ENCODE measurements around the gene PLIN3.

DNA sequence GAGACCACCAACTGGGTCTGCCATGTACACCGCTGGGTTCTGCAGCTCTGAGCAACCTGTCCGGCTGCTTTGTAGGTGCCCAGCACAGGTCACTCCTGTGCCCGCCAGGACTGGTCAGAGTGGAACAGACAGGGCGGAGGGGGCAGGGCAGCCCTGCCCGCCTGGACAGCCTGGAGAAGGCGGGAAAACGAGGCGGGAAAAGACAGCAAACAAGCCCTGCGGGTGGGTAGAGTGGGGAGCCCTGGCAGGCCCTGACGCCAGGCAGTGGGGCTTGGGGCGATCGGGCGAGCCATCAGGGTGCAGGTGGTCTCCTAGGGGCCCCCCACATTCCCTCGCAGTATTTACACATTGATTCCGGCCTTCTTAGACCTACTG, 41.3 kb upstream of the PLIN3 start:
- TF ChIP-seq, protein P1, sequence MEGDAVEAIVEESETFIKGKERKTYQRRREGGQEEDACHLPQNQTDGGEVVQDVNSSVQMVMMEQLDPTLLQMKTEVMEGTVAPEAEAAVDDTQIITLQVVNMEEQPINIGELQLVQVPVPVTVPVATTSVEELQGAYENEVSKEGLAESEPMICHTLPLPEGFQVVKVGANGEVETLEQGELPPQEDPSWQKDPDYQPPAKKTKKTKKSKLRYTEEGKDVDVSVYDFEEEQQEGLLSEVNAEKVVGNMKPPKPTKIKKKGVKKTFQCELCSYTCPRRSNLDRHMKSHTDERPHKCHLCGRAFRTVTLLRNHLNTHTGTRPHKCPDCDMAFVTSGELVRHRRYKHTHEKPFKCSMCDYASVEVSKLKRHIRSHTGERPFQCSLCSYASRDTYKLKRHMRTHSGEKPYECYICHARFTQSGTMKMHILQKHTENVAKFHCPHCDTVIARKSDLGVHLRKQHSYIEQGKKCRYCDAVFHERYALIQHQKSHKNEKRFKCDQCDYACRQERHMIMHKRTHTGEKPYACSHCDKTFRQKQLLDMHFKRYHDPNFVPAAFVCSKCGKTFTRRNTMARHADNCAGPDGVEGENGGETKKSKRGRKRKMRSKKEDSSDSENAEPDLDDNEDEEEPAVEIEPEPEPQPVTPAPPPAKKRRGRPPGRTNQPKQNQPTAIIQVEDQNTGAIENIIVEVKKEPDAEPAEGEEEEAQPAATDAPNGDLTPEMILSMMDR (IDR thresholded peaks at IDR 0.05), result no peak
- TF ChIP-seq POLR2A (IDR thresholded peaks at IDR 0.05), result no peak

All from esophagus squamous epithelium (tissue), 4 donors.